ENCODE results near the gene TTC28. TPM values are rescaled to one million over a fixed set of nuclear protein-coding genes. Genes with fewer than 3 reads are reported as not detected.

Gene TTC28
- total RNA-seq, 1 donor from 2014 or later: 23.2 TPM

GRCh38 chr22:28711341-28711740 is 31.7 kb upstream of the TTC28 start:
- H2AFZ ChIP-seq (ENCODE audit: low read depth, low read length): no peak overlapping the region
- H3K4me1 Mint-ChIP-seq (ENCODE audit: low read depth, unreplicated experiment): peaks cover 29% of the 10 kb centered on the region
- H3K9me3 Mint-ChIP-seq (ENCODE audit: unreplicated experiment): no peaks in the 10 kb centered on the region
- peak overlapping the region; percentile 46 for H3K27ac ChIP-seq (ENCODE audit: low read depth, low read length)
- no peak overlapping the region for H3K4me3 Mint-ChIP-seq (ENCODE audit: unreplicated experiment)
- H3K9me3 ChIP-seq (ENCODE audit: insufficient read depth, low read depth, low read length): no peaks in the 10 kb centered on the region
- peaks cover 15% of the 10 kb centered on the region for H3K4me1 ChIP-seq (ENCODE audit: insufficient read depth, low read length)
- no peaks in the 10 kb centered on the region for H3K79me2 ChIP-seq (ENCODE audit: insufficient read depth, low read length)
- TF ChIP-seq, protein P1, sequence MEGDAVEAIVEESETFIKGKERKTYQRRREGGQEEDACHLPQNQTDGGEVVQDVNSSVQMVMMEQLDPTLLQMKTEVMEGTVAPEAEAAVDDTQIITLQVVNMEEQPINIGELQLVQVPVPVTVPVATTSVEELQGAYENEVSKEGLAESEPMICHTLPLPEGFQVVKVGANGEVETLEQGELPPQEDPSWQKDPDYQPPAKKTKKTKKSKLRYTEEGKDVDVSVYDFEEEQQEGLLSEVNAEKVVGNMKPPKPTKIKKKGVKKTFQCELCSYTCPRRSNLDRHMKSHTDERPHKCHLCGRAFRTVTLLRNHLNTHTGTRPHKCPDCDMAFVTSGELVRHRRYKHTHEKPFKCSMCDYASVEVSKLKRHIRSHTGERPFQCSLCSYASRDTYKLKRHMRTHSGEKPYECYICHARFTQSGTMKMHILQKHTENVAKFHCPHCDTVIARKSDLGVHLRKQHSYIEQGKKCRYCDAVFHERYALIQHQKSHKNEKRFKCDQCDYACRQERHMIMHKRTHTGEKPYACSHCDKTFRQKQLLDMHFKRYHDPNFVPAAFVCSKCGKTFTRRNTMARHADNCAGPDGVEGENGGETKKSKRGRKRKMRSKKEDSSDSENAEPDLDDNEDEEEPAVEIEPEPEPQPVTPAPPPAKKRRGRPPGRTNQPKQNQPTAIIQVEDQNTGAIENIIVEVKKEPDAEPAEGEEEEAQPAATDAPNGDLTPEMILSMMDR (IDR thresholded peaks at IDR 0.05; ENCODE audit: insufficient read depth, low read depth, low read length): no peak
- no peak for TF ChIP-seq EZH2 (IDR thresholded peaks at IDR 0.05; ENCODE audit: insufficient read depth, low read length)
- H3K36me3 Mint-ChIP-seq (ENCODE audit: low read depth, unreplicated experiment): peaks cover 2% of the 10 kb centered on the region
- H3K9ac ChIP-seq (ENCODE audit: low read length): no peak overlapping the region
- H4K20me1 ChIP-seq (ENCODE audit: insufficient read depth, low read length): no peaks in the 10 kb centered on the region
- no peak overlapping the region for H3K4me3 ChIP-seq (ENCODE audit: insufficient read depth, low read depth, low read length)
- peak overlapping the region; percentile 46 for H3K4me2 ChIP-seq (ENCODE audit: low read length)
- no peaks in the 10 kb centered on the region for H3K27me3 Mint-ChIP-seq (ENCODE audit: low read depth, unreplicated experiment)
- no peaks in the 10 kb centered on the region for H3K27me3 ChIP-seq (ENCODE audit: insufficient read depth, low read length)
- FAIRE-seq (no peak), DNase-seq (ENCODE audit: low read depth) (no peak)
- H3K27ac Mint-ChIP-seq (ENCODE audit: unreplicated experiment): no peak overlapping the region
- H3K36me3 ChIP-seq (ENCODE audit: insufficient read depth, low read length): no peaks in the 10 kb centered on the region

GRCh38 chr22:28710576-28711191 is 31.0 kb upstream of the TTC28 start:
- FAIRE-seq (peak; percentile 23), DNase-seq (ENCODE audit: low read depth) (peak; percentile 85)
- Mint-ChIP-seq H3K4me3 (ENCODE audit: unreplicated experiment) (no peak overlapping the region), H3K4me1 (ENCODE audit: low read depth, unreplicated experiment) (peaks cover 29% of the 10 kb centered on the region), H3K27me3 (ENCODE audit: low read depth, unreplicated experiment) (no peaks in the 10 kb centered on the region), H3K36me3 (ENCODE audit: low read depth, unreplicated experiment) (peaks cover 2% of the 10 kb centered on the region), H3K9me3 (ENCODE audit: unreplicated experiment) (no peaks in the 10 kb centered on the region), H3K27ac (ENCODE audit: unreplicated experiment) (peak overlapping the region; percentile 54)
- Histone ChIP-seq H3K79me2 (ENCODE audit: insufficient read depth, low read length) (no peaks in the 10 kb centered on the region), H3K4me3 (ENCODE audit: insufficient read depth, low read depth, low read length) (no peak overlapping the region), H3K27ac (ENCODE audit: low read depth, low read length) (peak overlapping the region; percentile 46), H3K9ac (ENCODE audit: low read length) (peak overlapping the region; percentile 22), H3K4me2 (ENCODE audit: low read length) (peak overlapping the region; percentile 73), H3K9me3 (ENCODE audit: insufficient read depth, low read depth, low read length) (no peaks in the 10 kb centered on the region), H3K36me3 (ENCODE audit: insufficient read depth, low read length) (no peaks in the 10 kb centered on the region), H2AFZ (ENCODE audit: low read depth, low read length) (no peak overlapping the region), H3K27me3 (ENCODE audit: insufficient read depth, low read length) (no peaks in the 10 kb centered on the region), H4K20me1 (ENCODE audit: insufficient read depth, low read length) (no peaks in the 10 kb centered on the region), H3K4me1 (ENCODE audit: insufficient read depth, low read length) (peaks cover 15% of the 10 kb centered on the region)
- TF ChIP-seq EZH2 (IDR thresholded peaks at IDR 0.05; ENCODE audit: insufficient read depth, low read length): no peak
- TF ChIP-seq, protein P1 (IDR thresholded peaks at IDR 0.05; ENCODE audit: insufficient read depth, low read depth, low read length): no peak

DNA sequence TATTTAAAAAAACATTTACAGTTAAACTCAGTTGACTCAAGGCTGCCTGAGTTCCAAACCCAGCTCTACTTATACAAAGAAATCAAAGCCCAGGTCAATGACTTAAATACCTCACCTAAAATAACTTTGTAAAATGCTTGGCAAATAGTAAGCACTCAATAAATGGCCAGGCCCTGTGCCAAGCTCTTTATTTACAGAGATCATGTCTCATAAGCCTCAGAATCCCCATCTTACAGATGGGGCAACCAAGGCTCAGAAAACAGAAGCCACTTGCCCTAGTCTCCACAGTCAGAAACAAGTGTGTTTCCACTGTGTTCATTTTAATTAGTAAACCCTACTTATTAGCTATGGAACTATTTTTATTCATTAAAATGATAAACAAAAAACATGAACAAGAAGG is 30.5 kb upstream of the TTC28 start:
- Histone ChIP-seq H3K4me1 (ENCODE audit: insufficient read depth, low read length) (peaks cover 15% of the 10 kb centered on the region), H4K20me1 (ENCODE audit: insufficient read depth, low read length) (no peaks in the 10 kb centered on the region), H3K9me3 (ENCODE audit: insufficient read depth, low read depth, low read length) (no peaks in the 10 kb centered on the region), H3K9ac (ENCODE audit: low read length) (no peak overlapping the region), H2AFZ (ENCODE audit: low read depth, low read length) (no peak overlapping the region), H3K27me3 (ENCODE audit: insufficient read depth, low read length) (no peaks in the 10 kb centered on the region), H3K27ac (ENCODE audit: low read depth, low read length) (peak overlapping the region; percentile 46), H3K36me3 (ENCODE audit: insufficient read depth, low read length) (no peaks in the 10 kb centered on the region), H3K4me3 (ENCODE audit: insufficient read depth, low read depth, low read length) (no peak overlapping the region), H3K79me2 (ENCODE audit: insufficient read depth, low read length) (no peaks in the 10 kb centered on the region), H3K4me2 (ENCODE audit: low read length) (peak overlapping the region; percentile 73)
- H3K4me1 Mint-ChIP-seq (ENCODE audit: low read depth, unreplicated experiment): peaks cover 29% of the 10 kb centered on the region
- FAIRE-seq (no peak), DNase-seq (ENCODE audit: low read depth) (peak; percentile 8)
- no peaks in the 10 kb centered on the region for H3K27me3 Mint-ChIP-seq (ENCODE audit: low read depth, unreplicated experiment)
- no peak for TF ChIP-seq EZH2 (IDR thresholded peaks at IDR 0.05; ENCODE audit: insufficient read depth, low read length)
- TF ChIP-seq, protein P1 (IDR thresholded peaks at IDR 0.05; ENCODE audit: insufficient read depth, low read depth, low read length): no peak
- H3K4me3 Mint-ChIP-seq (ENCODE audit: unreplicated experiment): no peak overlapping the region
- peak overlapping the region; percentile 20 for H3K27ac Mint-ChIP-seq (ENCODE audit: unreplicated experiment)
- H3K36me3 Mint-ChIP-seq (ENCODE audit: low read depth, unreplicated experiment): peaks cover 2% of the 10 kb centered on the region
- no peaks in the 10 kb centered on the region for H3K9me3 Mint-ChIP-seq (ENCODE audit: unreplicated experiment)
